Measurements from ENCODE around the gene MERTK. TPM values are rescaled to one million over a fixed set of nuclear protein-coding genes. Genes with fewer than 3 reads are reported as not detected.

MERTK gene
- polyA plus RNA-seq, 1 experiment: 0.84 TPM

- POLR2A ChIA-PET: no interaction called here
Measured at GRCh38 chr2:111973701-111974100, 75.3 kb downstream of the MERTK start.

GRCh38 chr2:111975053-111975552 is 76.7 kb downstream of the MERTK start:
- POLR2A ChIA-PET: no interaction called here
- DNase-seq (ENCODE audit: low read depth, low spot score): peak; percentile 64
- TF ChIP-seq CTCF (IDR thresholded peaks at IDR 0.05; ENCODE audit: low read depth, low read length): no peak
- CTCF ChIA-PET: interaction anchor here (0.6 kb wide), 1 partner anchor 74 kb away, joined by 3 read pairs; no protein-coding TSS in a partner anchor
- H3K4me3 ChIP-seq (ENCODE audit: low read depth, low read length): no peak overlapping the region
- no peak overlapping the region for H3K27ac ChIP-seq (ENCODE audit: low read depth, low read length)
- H3K9me3 ChIP-seq (ENCODE audit: control insufficient read depth, insufficient read depth, low read length): peaks cover 5% of the 10 kb centered on the region; the same call in 1 of the 2 replicates
- H3K27me3 ChIP-seq (ENCODE audit: control insufficient read depth, insufficient read depth, low read length): peaks cover 6% of the 10 kb centered on the region

More at GRCh38 chr2:111973701-111974100, 75.3 kb downstream of the MERTK start:
- CTCF ChIA-PET: no interaction called here
- no peak for DNase-seq (ENCODE audit: low read depth, low spot score)
- Histone ChIP-seq H3K9me3 (ENCODE audit: control insufficient read depth, insufficient read depth, low read length) (peaks cover 5% of the 10 kb centered on the region; the same call in 1 of the 2 replicates), H3K4me3 (ENCODE audit: low read depth, low read length) (no peak overlapping the region), H3K27ac (ENCODE audit: low read depth, low read length) (no peak overlapping the region), H3K27me3 (ENCODE audit: control insufficient read depth, insufficient read depth, low read length) (peaks cover 3% of the 10 kb centered on the region)
- no peak for TF ChIP-seq CTCF (IDR thresholded peaks at IDR 0.05; ENCODE audit: low read depth, low read length)

- ChIA-PET POLR2A (no interaction called here), CTCF (no interaction called here)
- Histone ChIP-seq H3K27ac (ENCODE audit: low read depth, low read length) (no peak overlapping the region), H3K4me3 (ENCODE audit: low read depth, low read length) (no peak overlapping the region), H3K27me3 (ENCODE audit: control insufficient read depth, insufficient read depth, low read length) (peaks cover 6% of the 10 kb centered on the region), H3K9me3 (ENCODE audit: control insufficient read depth, insufficient read depth, low read length) (peaks cover 5% of the 10 kb centered on the region; the same call in 1 of the 2 replicates)
- DNase-seq (ENCODE audit: low read depth, low spot score): no peak
- no peak for TF ChIP-seq CTCF (IDR thresholded peaks at IDR 0.05; ENCODE audit: low read depth, low read length)
Measured at GRCh38 chr2:111975819-111976218, 77.4 kb downstream of the MERTK start.

DNA sequence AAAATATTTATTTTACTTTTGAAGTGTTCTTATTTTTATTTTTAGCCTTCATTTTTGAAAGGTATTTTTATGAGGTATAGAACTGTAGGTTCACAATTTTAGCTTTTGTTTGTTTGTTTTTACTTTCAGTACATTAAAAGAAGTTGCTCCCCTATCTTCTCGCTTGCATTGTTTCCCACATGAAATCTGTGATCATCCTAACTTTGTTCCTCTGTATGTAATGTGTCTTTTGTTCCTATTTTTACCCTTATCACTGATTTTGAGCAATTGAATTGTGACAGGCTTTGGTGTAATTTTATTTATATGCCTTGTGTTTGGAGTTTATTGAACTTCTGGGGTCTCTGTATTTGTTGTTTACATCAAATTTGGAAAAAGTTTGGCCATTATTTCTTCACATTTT is 78.8 kb downstream of the MERTK start:
- H3K4me3 ChIP-seq (ENCODE audit: low read depth, low read length): no peak overlapping the region
- H3K27ac ChIP-seq (ENCODE audit: low read depth, low read length): no peak overlapping the region
- ChIA-PET CTCF (no interaction called here), POLR2A (interaction anchor here (0.7 kb wide), 1 partner anchor 69 kb away, joined by 3 read pairs; no protein-coding TSS in a partner anchor)
- H3K27me3 ChIP-seq (ENCODE audit: control insufficient read depth, insufficient read depth, low read length): peaks cover 3% of the 10 kb centered on the region
- no peak for TF ChIP-seq CTCF (IDR thresholded peaks at IDR 0.05; ENCODE audit: low read depth, low read length)
- H3K9me3 ChIP-seq (ENCODE audit: control insufficient read depth, insufficient read depth, low read length): peaks cover 5% of the 10 kb centered on the region; the same call in 1 of the 2 replicates
- DNase-seq (ENCODE audit: low read depth, low spot score): no peak

DNA sequence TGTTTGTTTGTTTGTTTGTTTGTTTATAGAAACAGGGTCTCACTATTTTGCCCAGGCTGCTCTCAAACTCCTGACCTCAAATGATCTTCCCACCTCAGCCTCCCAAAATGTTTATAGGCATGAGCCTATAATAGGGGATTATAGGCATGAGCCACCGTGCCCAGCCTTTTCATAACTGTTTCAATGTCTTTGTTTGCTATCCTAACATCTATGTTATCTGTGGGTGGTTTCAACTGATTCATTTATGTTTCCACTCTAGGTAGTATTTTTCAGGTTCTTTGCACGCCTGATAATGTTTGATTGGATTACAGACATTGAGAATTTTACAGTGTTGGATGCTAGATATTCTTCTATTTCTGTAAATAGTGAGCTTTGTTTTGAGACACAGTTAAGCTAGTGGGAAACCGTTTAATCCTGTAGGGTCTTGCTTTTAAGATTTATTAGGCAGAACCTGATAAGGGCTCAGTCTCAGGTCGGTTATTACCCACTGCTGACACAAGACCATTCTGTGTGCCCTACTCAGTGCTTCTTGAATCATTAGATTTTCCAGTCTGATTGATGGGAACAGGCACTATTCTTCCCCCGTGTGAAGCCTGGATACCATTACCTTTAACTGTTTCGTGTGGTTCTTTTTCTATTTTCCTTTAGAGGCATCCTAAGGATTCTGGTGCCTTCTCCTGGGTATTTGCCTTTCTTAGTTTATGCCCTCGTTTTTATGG is 80.2 kb downstream of the MERTK start:
- ChIA-PET POLR2A (no interaction called here), CTCF (no interaction called here)
- H3K27ac ChIP-seq (ENCODE audit: low read depth, low read length): no peak overlapping the region
- TF ChIP-seq CTCF (IDR thresholded peaks at IDR 0.05; ENCODE audit: low read depth, low read length): no peak
- H3K4me3 ChIP-seq (ENCODE audit: low read depth, low read length): no peak overlapping the region
- H3K27me3 ChIP-seq (ENCODE audit: control insufficient read depth, insufficient read depth, low read length): peaks cover 3% of the 10 kb centered on the region
- peaks cover 5% of the 10 kb centered on the region; the same call in 1 of the 2 replicates for H3K9me3 ChIP-seq (ENCODE audit: control insufficient read depth, insufficient read depth, low read length)
- no peak for DNase-seq (ENCODE audit: low read depth, low spot score)

Measured in AG04450 (cell line).